IMR-90 (cell line): ENCODE results near the gene NGEF. TPM values are rescaled to one million over a fixed set of nuclear protein-coding genes. Genes with fewer than 3 reads are reported as not detected.
A peak's percentile ranks its signal among the peaks of the same experiment; 100 is the strongest.

ENCODE experiments used
- ATAC-seq: fragments of 200-7000 bp; cut with Tn5 transposase; 2 replicates; pipeline ENCODE4 v1.9.1; 2020; ENCODE audit warnings: low read depth, mild to moderate bottlenecking, moderate library complexity
- BruUV-seq: library from RNA; stranded (reverse); fragments of 400-500 nt; replicated peaks from 2 replicates; lab custom pipeline; 2021; lab: Mats Ljungman, UMichigan
- CTCF ChIA-PET: fragments of 300-600 bp; formaldehyde crosslinking; extraction: SDS; loops from one replicate; lab custom pipeline; 2021; ENCODE audit warnings: antibody characterized with exemption; lab: Yijun Ruan, JAX
- POLR2A ChIA-PET: fragments of 300-600 bp; sonication (Branson Sonifier 250); formaldehyde crosslinking; loops from one replicate; lab custom pipeline; 2022; ENCODE audit warnings: antibody characterized with exemption; ENCODE audit not compliant: unreplicated experiment; lab: Charles Lee
- DNase-seq: peaks from one replicate; pipeline ENCODE4 v3.0.0; 2013
- H2AFZ ChIP-seq: replicated peaks from 2 replicates; pipeline ENCODE3; 2013; ENCODE audit warnings: low read length, mild to moderate bottlenecking; ENCODE audit not compliant: poor library complexity
- H2AK5ac ChIP-seq: 2 replicates; pipeline ENCODE4 v1.6.1; 2013; ENCODE audit warnings: low read depth, low read length, inconsistent platforms
- H2AK9ac ChIP-seq: replicated peaks from 2 replicates; pipeline ENCODE3; 2013; ENCODE audit warnings: mild to moderate bottlenecking, low read depth, low read length, moderate library complexity; ENCODE audit not compliant: poor library complexity
- H2BK120ac ChIP-seq: 2 replicates; pipeline ENCODE4 v1.6.1; 2013; ENCODE audit warnings: low read depth, low read length, inconsistent platforms
- H2BK15ac ChIP-seq: 3 replicates; pipeline ENCODE4 v1.6.1; 2013; ENCODE audit warnings: low read depth, low read length, inconsistent platforms
- H2BK20ac ChIP-seq: 2 replicates; pipeline ENCODE4 v1.6.1; 2013; ENCODE audit warnings: low read depth, mild to moderate bottlenecking, inconsistent platforms, low read length, moderate library complexity
- H2BK5ac ChIP-seq: 2 replicates; pipeline ENCODE4 v1.6.1; 2013; ENCODE audit warnings: mild to moderate bottlenecking, low read depth, low read length, inconsistent platforms; ENCODE audit not compliant: poor library complexity, severe bottlenecking
- H3K14ac ChIP-seq: replicated peaks from 2 replicates; pipeline ENCODE4 v1.6.1; 2013; ENCODE audit warnings: low read depth, low read length, inconsistent platforms
- H3K18ac ChIP-seq: 2 replicates; pipeline ENCODE4 v1.6.1; 2013; ENCODE audit warnings: low read depth, low read length, control low read depth
- H3K23ac ChIP-seq: 2 replicates; pipeline ENCODE4 v1.6.1; 2013; ENCODE audit warnings: low read depth, low read length, inconsistent platforms
- H3K27ac ChIP-seq: 2 replicates; pipeline ENCODE4 v1.5.1; 2013; ENCODE audit warnings: mild to moderate bottlenecking, control low read depth, low read length; ENCODE audit not compliant: insufficient read depth
- H3K27me3 ChIP-seq: 2 replicates; pipeline ENCODE4 v1.6.1; 2013; ENCODE audit warnings: low read length; ENCODE audit not compliant: control insufficient read depth, insufficient read depth
- H3K36me3 ChIP-seq: 2 replicates; pipeline ENCODE4 v1.6.1; 2013; ENCODE audit warnings: low read length, mixed read lengths; ENCODE audit not compliant: control insufficient read depth, insufficient read depth
- H3K4ac ChIP-seq: 2 replicates; pipeline ENCODE4 v1.6.1; 2013; ENCODE audit warnings: low read depth, low read length, inconsistent platforms
- H3K4me1 ChIP-seq: 2 replicates; pipeline ENCODE4 v1.6.1; 2013; ENCODE audit warnings: low read length, mixed read lengths; ENCODE audit not compliant: control insufficient read depth, insufficient read depth
- H3K4me2 ChIP-seq: 2 replicates; pipeline ENCODE4 v1.6.1; 2013; ENCODE audit warnings: low read depth, mild to moderate bottlenecking, control low read depth, low read length, moderate library complexity
- H3K4me3 ChIP-seq: 2 replicates; pipeline ENCODE4 v1.5.1; 2013; ENCODE audit warnings: low read depth, mild to moderate bottlenecking, control low read depth, low read length, moderate library complexity; ENCODE audit not compliant: insufficient read depth
- H3K56ac ChIP-seq: 2 replicates; pipeline ENCODE4 v1.6.1; 2013; ENCODE audit warnings: low read length, inconsistent platforms; ENCODE audit not compliant: insufficient read depth; ENCODE audit errors: extremely low read depth
- H3K79me1 ChIP-seq, 2 experiments: 2 replicates each; pipeline ENCODE4 v1.6.1; 2013; ENCODE audit warnings: low read length in 2 of 2, inconsistent platforms in 1 of 2, low read depth in 1 of 2
- H3K9ac ChIP-seq: 2 replicates; pipeline ENCODE4 v1.6.1; 2013; ENCODE audit warnings: low read depth, low read length, control low read depth
- H3K9me1 ChIP-seq: 2 replicates; pipeline ENCODE4 v1.6.1; 2013; ENCODE audit warnings: low read length, inconsistent platforms; ENCODE audit not compliant: insufficient read depth
- H3K9me3 ChIP-seq: 2 replicates; pipeline ENCODE4 v1.6.1; 2013; ENCODE audit warnings: low read length; ENCODE audit not compliant: control insufficient read depth, insufficient read depth
- H4K20me1 ChIP-seq: 2 replicates; pipeline ENCODE4 v1.6.1; 2013; ENCODE audit warnings: low read length, inconsistent platforms; ENCODE audit not compliant: insufficient read depth
- H4K5ac ChIP-seq: 2 replicates; pipeline ENCODE4 v1.6.1; 2013; ENCODE audit warnings: mild to moderate bottlenecking, low read depth, low read length, control low read depth
- H4K8ac ChIP-seq, 2 experiments: 2 replicates each; pipeline ENCODE4 v1.6.1; 2013; ENCODE audit warnings: low read depth in 2 of 2, low read length in 2 of 2, control low read depth in 1 of 2, inconsistent platforms in 1 of 2
- H4K91ac ChIP-seq: 2 replicates; pipeline ENCODE4 v1.6.1; 2013; ENCODE audit warnings: low read depth, low read length, inconsistent platforms; ENCODE audit not compliant: insufficient read depth
- BHLHE40 ChIP-seq: fragments of 150-350 bp; IDR thresholded peaks from 2 replicates; pipeline ENCODE4 v1.6.1; 2016; ENCODE audit warnings: mild to moderate bottlenecking, low read depth, low read length
- MXI1 ChIP-seq: IDR thresholded peaks from 2 replicates; pipeline ENCODE4 v1.6.1; 2012; ENCODE audit warnings: low read depth, mild to moderate bottlenecking, low read length, moderate library complexity, borderline replicate concordance
- RAD21 ChIP-seq: IDR thresholded peaks from 2 replicates; pipeline ENCODE4 v1.6.1; 2012; ENCODE audit warnings: low read length, improper control_type of control experiment
- WGBS, 2 experiments: methylation state at CpG; one replicate each; pipeline versions ENCODE4 v1.1.5 to v1.1.7; 2013; ENCODE audit warnings: missing lambda C conversion rate in 2 of 2; ENCODE audit not compliant: insufficient read length in 1 of 2; ENCODE audit errors: extremely low coverage in 2 of 2; 5-methylcytosine and 5-hydroxymethylcytosine counted together
- dilution Hi-C: fragments of 300-500 bp; cut with HindIII; formaldehyde crosslinking; loops from one replicate; pipeline ENCODE4 v1.14.3; 2018; ENCODE audit warnings: low sequenced_read_pairs; ENCODE audit not compliant: unreplicated experiment
- in situ Hi-C: fragments of 300-500 bp; cut with MboI; formaldehyde crosslinking; loops from 3 replicates; pipeline ENCODE4 v1.14.3; 2019; ENCODE audit warnings: low sequenced_read_pairs, inconsistent platforms, mixed read lengths
- intact Hi-C: fragments of 100-400 bp; cut with micrococcal nuclease; formaldehyde crosslinking; loops from 2 replicates; pipeline ENCODE4 v1.10.0; 2022
- polyA plus RNA-seq, 3 experiments: library from polyadenylated mRNA; depleted of rRNA; stranded (reverse); fragments of >200 nt; gene quantifications; 2 replicates each; pipeline ENCODE4 v1.2.3, GENCODE V29; 2012; ENCODE audit warnings: low replicate concordance in 1 of 3
- total RNA-seq: library from RNA; depleted of rRNA; stranded (reverse); fragments of >200 nt; gene quantifications from 2 replicates; pipeline ENCODE4 v1.2.3, GENCODE V29; 2012
- TF ChIP-seq, protein P1 (sequence below): conservative IDR thresholded peaks from 2 replicates; pipeline ENCODE4 v1.5.1; 2012; ENCODE audit warnings: mild to moderate bottlenecking, low read depth, low read length, improper control_type of control experiment
- TF ChIP-seq, protein P2 (sequence below): fragments of 150-350 bp; IDR thresholded peaks from 2 replicates; pipeline ENCODE4 v1.6.1; 2016; ENCODE audit warnings: low read depth, mild to moderate bottlenecking, low read length, moderate library complexity, borderline replicate concordance
- TF ChIP-seq, protein P3 (sequence below): fragments of 150-350 bp; IDR thresholded peaks from 2 replicates; pipeline ENCODE4 v1.6.1; 2017; ENCODE audit warnings: mild to moderate bottlenecking, antibody characterized with exemption, low read length, low read depth

Gene NGEF
- total and polyA plus RNA-seq, 2 of the 4 experiments (the other 2 are of a cell fraction): 1.1 to 1.7 TPM

DNA sequence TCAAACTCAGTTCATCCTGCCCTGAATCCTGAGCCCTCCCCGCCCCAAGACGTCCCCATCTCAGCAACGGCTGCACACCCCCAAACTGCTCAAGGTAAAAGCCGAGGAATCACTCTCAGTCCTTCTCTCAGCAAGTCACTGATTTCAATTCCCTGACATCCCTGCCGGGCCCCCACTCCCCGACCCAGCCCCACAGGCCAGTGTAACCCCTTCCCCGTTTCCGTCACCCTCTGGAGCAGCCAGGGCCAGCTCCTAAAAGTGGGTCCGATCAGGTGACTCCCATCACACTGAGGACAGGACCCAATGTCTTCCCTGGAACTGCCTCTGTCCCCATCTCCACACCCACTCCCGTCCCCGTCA lies 122.5 kb downstream of the NGEF start:
- H3K27ac ChIP-seq: no peak overlapping the region
- no peak overlapping the region for H2BK5ac ChIP-seq
- no peaks in the 10 kb centered on the region for H3K9me3 ChIP-seq
- CTCF ChIA-PET: no interaction called here
- no peak overlapping the region for H2AK9ac ChIP-seq
- intact Hi-C loops (no loop called here), dilution Hi-C loops (no loop called here), in situ Hi-C loops (no loop called here)
- no peak overlapping the region for H4K91ac ChIP-seq
- H3K4me3 ChIP-seq: no peak overlapping the region
- H2BK120ac ChIP-seq: no peak overlapping the region
- H3K23ac ChIP-seq: no peak overlapping the region
- H2AFZ ChIP-seq: peak overlapping the region; percentile 74
- no peak for DNase-seq
- WGBS, 2 experiments: 79% methylated on average over 10 of the region's 11 CpGs; no CpG with 5 or more reads in 1 of the 2 experiments
- TF ChIP-seq BHLHE40 (no peak), MXI1 (no peak), RAD21 (no peak)
- TF ChIP-seq, protein P1, sequence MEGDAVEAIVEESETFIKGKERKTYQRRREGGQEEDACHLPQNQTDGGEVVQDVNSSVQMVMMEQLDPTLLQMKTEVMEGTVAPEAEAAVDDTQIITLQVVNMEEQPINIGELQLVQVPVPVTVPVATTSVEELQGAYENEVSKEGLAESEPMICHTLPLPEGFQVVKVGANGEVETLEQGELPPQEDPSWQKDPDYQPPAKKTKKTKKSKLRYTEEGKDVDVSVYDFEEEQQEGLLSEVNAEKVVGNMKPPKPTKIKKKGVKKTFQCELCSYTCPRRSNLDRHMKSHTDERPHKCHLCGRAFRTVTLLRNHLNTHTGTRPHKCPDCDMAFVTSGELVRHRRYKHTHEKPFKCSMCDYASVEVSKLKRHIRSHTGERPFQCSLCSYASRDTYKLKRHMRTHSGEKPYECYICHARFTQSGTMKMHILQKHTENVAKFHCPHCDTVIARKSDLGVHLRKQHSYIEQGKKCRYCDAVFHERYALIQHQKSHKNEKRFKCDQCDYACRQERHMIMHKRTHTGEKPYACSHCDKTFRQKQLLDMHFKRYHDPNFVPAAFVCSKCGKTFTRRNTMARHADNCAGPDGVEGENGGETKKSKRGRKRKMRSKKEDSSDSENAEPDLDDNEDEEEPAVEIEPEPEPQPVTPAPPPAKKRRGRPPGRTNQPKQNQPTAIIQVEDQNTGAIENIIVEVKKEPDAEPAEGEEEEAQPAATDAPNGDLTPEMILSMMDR: no peak
- TF ChIP-seq, protein P2, sequence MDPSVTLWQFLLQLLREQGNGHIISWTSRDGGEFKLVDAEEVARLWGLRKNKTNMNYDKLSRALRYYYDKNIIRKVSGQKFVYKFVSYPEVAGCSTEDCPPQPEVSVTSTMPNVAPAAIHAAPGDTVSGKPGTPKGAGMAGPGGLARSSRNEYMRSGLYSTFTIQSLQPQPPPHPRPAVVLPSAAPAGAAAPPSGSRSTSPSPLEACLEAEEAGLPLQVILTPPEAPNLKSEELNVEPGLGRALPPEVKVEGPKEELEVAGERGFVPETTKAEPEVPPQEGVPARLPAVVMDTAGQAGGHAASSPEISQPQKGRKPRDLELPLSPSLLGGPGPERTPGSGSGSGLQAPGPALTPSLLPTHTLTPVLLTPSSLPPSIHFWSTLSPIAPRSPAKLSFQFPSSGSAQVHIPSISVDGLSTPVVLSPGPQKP: no peak
- TF ChIP-seq, protein P3, sequence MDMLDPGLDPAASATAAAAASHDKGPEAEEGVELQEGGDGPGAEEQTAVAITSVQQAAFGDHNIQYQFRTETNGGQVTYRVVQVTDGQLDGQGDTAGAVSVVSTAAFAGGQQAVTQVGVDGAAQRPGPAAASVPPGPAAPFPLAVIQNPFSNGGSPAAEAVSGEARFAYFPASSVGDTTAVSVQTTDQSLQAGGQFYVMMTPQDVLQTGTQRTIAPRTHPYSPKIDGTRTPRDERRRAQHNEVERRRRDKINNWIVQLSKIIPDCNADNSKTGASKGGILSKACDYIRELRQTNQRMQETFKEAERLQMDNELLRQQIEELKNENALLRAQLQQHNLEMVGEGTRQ: no peak
- no peak overlapping the region for H2AK5ac ChIP-seq
- no peak overlapping the region for H4K5ac ChIP-seq
- H3K4me1 ChIP-seq: peaks cover 1% of the 10 kb centered on the region; the same call in 1 of the 2 replicates
- ATAC-seq: no peak
- no peak overlapping the region for H3K56ac ChIP-seq
- no peak overlapping the region for H2BK20ac ChIP-seq
- H4K20me1 ChIP-seq: no peaks in the 10 kb centered on the region
- H3K4ac ChIP-seq: no peak overlapping the region
- POLR2A ChIA-PET: no interaction called here
- H4K8ac ChIP-seq: no peak overlapping the region
- peaks cover 4% of the 10 kb centered on the region; the same call in 1 of the 2 replicates for H3K27me3 ChIP-seq
- BruUV-seq: no TSS peak
- no peak overlapping the region for H3K4me2 ChIP-seq
- no peak overlapping the region for H3K9ac ChIP-seq
- H2BK15ac ChIP-seq: no peak overlapping the region
- no peak overlapping the region for H3K18ac ChIP-seq
- H3K9me1 ChIP-seq: peaks cover 10% of the 10 kb centered on the region; the same call in 1 of the 2 replicates
- no peak overlapping the region for H3K14ac ChIP-seq
- no peaks in the 10 kb centered on the region for H3K36me3 ChIP-seq
- H3K79me1 ChIP-seq: no peaks in the 10 kb centered on the region
